BJ (cell line): ENCODE measurements around the gene PAFAH2. TPM values are rescaled to one million over a fixed set of nuclear protein-coding genes. Genes with fewer than 3 reads are reported as not detected.

ENCODE experiments used
- CTCF ChIA-PET: fragments of 350-600 bp; formaldehyde crosslinking; extraction: SDS; loops from one replicate; lab custom pipeline; 2021; ENCODE audit warnings: antibody characterized with exemption, inconsistent platforms; lab: Yijun Ruan, JAX
- POLR2A ChIA-PET: fragments of 300-600 bp; sonication (Branson Sonifier 250); formaldehyde crosslinking; extraction: SDS; loops from one replicate; lab custom pipeline; 2021; ENCODE audit warnings: antibody characterized with exemption; lab: Charles Lee
- DNase-seq: peaks from one replicate; pipeline ENCODE4 v3.0.0-alpha.2; 2011; ENCODE audit warnings: low read depth
- H3K27me3 ChIP-seq: 2 replicates; pipeline ENCODE4 v1.6.0; 2011; ENCODE audit warnings: low read length; ENCODE audit not compliant: control insufficient read depth, insufficient read depth
- H3K36me3 ChIP-seq: 2 replicates; pipeline ENCODE4 v1.5.1; 2011; ENCODE audit warnings: low read length; ENCODE audit not compliant: control insufficient read depth, insufficient read depth
- H3K4me3 ChIP-seq: 2 replicates; pipeline ENCODE4 v1.5.1; 2011; ENCODE audit warnings: low read depth, mild to moderate bottlenecking, control low read depth, low read length
- polyA plus RNA-seq: library from polyadenylated mRNA; depleted of rRNA; stranded (reverse); fragments of >200 nt; gene quantifications from 2 replicates; pipeline ENCODE4 v1.2.3, GENCODE V29; 2011; rRNA removed
- small RNA-seq: library from RNA; depleted of rRNA; stranded (forward); fragments of <200 nt; gene quantifications from one replicate; pipeline ENCODE3, GENCODE V24; 2012; ENCODE audit warnings: low replicate concordance, low read depth; ENCODE audit not compliant: insufficient read length
- TF ChIP-seq, protein P1 (sequence below): IDR thresholded peaks from 2 replicates; pipeline ENCODE4 v1.5.1; 2011; ENCODE audit warnings: low read depth, mild to moderate bottlenecking, control low read depth, inconsistent platforms, low read length, moderate library complexity; ENCODE audit not compliant: insufficient read depth

The PAFAH2 gene
- polyA plus RNA-seq, 1 experiment, result 11.9 TPM

DNA sequence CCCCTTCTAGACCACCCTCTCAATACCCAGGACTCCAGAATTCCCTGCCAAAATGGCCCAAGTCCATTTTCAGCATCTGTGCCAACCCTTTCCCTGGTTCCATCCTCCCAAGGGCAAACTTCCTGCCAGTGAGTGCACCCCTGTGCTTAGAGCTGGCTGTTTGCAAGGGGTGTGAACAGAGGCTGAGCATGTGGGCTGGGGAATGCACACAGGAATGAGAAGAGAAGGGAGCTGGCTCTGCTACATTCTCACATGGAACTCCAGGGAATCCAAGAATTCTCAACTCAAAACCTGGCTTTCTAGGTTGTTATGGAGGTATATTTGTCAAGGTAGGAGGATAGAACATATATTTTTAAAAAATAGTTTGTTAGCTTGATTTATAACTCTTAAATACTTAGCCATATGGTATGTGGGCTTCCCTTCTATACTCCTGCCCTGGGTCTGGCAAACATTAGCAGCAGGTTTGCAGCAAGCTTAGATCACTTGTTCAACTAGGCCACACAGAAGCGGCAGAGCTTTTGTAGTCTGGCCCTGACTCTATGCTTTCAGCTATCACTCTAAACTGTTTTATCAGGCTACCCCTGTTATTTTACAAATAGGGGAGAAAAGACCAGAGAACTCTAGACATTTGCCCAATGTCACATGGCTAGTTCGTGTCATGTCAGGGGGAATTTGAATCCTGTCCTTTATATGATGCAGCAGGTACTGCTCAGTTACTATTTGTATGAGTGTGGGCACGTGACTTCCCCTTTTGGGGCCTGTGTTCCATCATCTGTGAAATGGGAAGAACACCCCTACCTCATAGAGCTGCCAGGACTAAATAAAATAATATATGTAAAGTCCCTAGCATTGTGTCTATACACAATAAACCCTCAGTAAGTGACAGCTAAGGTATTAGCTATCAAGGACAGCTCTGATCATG, 83.5 kb downstream of the PAFAH2 start:
- ChIA-PET POLR2A (interaction anchor here (0.9 to 1.2 kb wide), 2 partner anchors 9 to 19 kb away, joined by 5 to 8 read pairs; no protein-coding TSS in a partner anchor), CTCF (interaction anchor here (0.6 to 2.1 kb wide), 8 partner anchors 8 to 83 kb away, joined by 3 to 10 read pairs (median 4); partner anchors contain the start of gene PAFAH2)
- DNase-seq, result no peak
- H3K27me3 ChIP-seq, result no peaks in the 10 kb centered on the region
- no peaks in the 10 kb centered on the region for H3K36me3 ChIP-seq
- no peak overlapping the region for H3K4me3 ChIP-seq
- TF ChIP-seq, protein P1, sequence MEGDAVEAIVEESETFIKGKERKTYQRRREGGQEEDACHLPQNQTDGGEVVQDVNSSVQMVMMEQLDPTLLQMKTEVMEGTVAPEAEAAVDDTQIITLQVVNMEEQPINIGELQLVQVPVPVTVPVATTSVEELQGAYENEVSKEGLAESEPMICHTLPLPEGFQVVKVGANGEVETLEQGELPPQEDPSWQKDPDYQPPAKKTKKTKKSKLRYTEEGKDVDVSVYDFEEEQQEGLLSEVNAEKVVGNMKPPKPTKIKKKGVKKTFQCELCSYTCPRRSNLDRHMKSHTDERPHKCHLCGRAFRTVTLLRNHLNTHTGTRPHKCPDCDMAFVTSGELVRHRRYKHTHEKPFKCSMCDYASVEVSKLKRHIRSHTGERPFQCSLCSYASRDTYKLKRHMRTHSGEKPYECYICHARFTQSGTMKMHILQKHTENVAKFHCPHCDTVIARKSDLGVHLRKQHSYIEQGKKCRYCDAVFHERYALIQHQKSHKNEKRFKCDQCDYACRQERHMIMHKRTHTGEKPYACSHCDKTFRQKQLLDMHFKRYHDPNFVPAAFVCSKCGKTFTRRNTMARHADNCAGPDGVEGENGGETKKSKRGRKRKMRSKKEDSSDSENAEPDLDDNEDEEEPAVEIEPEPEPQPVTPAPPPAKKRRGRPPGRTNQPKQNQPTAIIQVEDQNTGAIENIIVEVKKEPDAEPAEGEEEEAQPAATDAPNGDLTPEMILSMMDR, result no peak

DNA sequence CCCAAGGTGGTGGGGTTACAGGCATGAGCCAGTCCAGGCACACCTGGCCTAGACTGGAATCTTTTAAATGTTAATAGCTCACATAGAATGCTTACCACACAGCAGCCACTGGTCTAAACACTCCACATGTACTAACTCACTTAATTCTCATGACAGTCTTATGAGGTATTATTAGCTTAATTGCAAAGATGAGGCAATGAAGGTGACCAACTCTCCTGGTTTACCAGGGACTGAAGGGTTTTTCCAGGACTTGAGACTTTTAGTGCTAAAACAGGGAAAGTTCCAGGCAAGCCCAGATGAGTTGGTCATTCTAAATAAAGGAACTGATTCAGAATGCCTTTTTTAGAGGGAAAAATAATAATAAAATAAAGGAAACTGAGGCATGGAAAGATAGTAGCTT, 84.7 kb downstream of the PAFAH2 start:
- TF ChIP-seq, protein P1, result no peak
- no peak for DNase-seq
- POLR2A ChIA-PET, result interaction anchor here (1.2 kb wide), 1 partner anchor 17 kb away, joined by 5 read pairs; no protein-coding TSS in a partner anchor
- no peaks in the 10 kb centered on the region for H3K27me3 ChIP-seq
- CTCF ChIA-PET, result interaction anchor here (1.3 to 2.6 kb wide), 6 partner anchors 9 to 85 kb away, joined by 4 to 10 read pairs (median 6); partner anchors contain the start of gene PAFAH2
- no peaks in the 10 kb centered on the region for H3K36me3 ChIP-seq
- H3K4me3 ChIP-seq, result no peak overlapping the region

DNA sequence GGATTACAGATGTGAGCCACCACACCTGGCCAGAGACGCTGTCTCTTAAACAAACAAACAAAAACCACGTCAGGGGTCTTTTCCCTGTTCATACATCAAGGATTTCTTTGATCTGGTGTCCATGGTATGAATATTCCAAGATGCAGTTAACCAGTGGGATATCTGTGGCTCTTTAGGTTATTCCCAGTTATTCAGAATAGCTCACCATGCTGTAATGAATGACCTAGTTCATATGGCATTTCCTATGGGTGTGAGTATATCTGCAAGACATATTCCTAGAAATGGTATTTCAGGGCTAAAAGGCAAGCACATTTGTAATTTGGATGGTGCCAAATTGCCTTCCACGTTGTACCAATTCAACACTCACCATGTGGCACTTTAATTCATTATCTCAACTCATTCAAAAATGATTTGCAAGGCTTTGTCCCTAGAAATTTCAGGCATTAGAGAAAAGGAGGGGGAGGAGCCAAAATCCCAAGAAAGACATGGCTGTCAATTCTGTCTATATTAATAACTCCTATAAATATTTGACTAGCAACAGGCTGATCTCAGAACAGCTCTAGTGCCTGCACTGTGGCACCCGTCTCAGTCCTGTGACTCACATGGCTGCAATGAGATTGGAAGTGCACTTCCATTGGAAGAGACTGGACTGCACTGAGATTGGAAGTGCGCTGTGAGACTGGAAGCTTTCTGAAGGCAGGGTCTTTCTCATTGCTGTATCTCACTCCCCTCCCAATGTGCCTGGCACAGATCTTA, 85.6 kb downstream of the PAFAH2 start:
- ChIA-PET POLR2A (no interaction called here), CTCF (interaction anchor here (1.3 to 2.6 kb wide), 4 partner anchors 10 to 85 kb away, joined by 4 to 8 read pairs (median 6); partner anchors contain the start of gene PAFAH2)
- Histone ChIP-seq H3K27me3 (no peaks in the 10 kb centered on the region), H3K36me3 (no peaks in the 10 kb centered on the region), H3K4me3 (no peak overlapping the region)
- peak; percentile 36 for DNase-seq
- TF ChIP-seq, protein P1, result no peak

DNA sequence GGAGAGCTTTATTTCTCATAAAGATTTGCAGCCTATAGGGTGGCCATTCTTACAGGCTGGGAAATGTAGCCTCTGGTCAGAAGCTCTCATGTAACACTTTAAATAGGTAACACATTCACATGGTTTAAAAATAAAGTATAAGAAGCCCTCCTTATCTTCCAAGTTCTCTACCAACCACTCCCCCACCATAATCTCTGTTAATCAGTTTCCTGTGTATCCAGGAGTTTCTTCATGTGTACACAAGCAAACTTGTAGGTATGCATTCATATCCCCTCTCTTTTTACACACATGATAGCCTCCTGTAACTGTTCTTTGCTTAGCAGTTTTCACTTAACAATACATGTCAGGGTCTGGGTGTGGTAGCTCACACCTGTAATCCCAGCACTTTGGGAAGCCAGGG, 86.7 kb downstream of the PAFAH2 start:
- TF ChIP-seq, protein P1, result no peak
- CTCF ChIA-PET, result interaction anchor here (2.6 kb wide), 1 partner anchor 87 kb away, joined by 8 read pairs; the partner anchor contains the start of gene PAFAH2
- POLR2A ChIA-PET, result no interaction called here

More for the DNA sequence above, 86.7 kb downstream of the PAFAH2 start:
- no peak for DNase-seq
- Histone ChIP-seq H3K4me3 (no peak overlapping the region), H3K27me3 (no peaks in the 10 kb centered on the region), H3K36me3 (no peaks in the 10 kb centered on the region)

Small RNA genes lying within 50 kb of the gene (small RNA-seq; reads per million reads assigned to genes)
- gene RF00283, result not detected
- not detected for gene RF00492
- not detected for gene RNU6-110P

Other genes with a start within 250 kb of the PAFAH2 start
- gene SELENON, start 197.9 kb downstream of the PAFAH2 start, polyA plus RNA-seq, result 29.4 and 39.9 TPM in 2 replicates
- gene MTFR1L, start 178.1 kb downstream of the PAFAH2 start, polyA plus RNA-seq, result 57.8 and 93.7 TPM in 2 replicates
- gene AUNIP, start 138.6 kb downstream of the PAFAH2 start, polyA plus RNA-seq, result 1.4 and 2.8 TPM in 2 replicates
- 10.5 and 12.6 TPM in 2 replicates for gene PAQR7, start 122.4 kb downstream of the PAFAH2 start, polyA plus RNA-seq
- 57.1 and 80.5 TPM in 2 replicates for gene STMN1, start 91.6 kb downstream of the PAFAH2 start, polyA plus RNA-seq
- gene EXTL1, start 23.7 kb upstream of the PAFAH2 start, polyA plus RNA-seq, result 3.6 and 5.0 TPM in 2 replicates
- not detected in 2 replicates for gene SLC30A2, start 48.1 kb upstream of the PAFAH2 start, polyA plus RNA-seq
- not detected in 2 replicates for gene TRIM63, start 69.6 kb upstream of the PAFAH2 start, polyA plus RNA-seq
- gene PDIK1L, start 113.8 kb upstream of the PAFAH2 start, polyA plus RNA-seq, result 1.4 and 2.9 TPM in 2 replicates
- gene FAM110D, start 161.0 kb upstream of the PAFAH2 start, polyA plus RNA-seq, result not detected in 2 replicates
- gene C1orf232, start 170.9 kb upstream of the PAFAH2 start, polyA plus RNA-seq, result not detected in 2 replicates
- 26.3 and 30.2 TPM in 2 replicates for gene ZNF593, start 171.8 kb upstream of the PAFAH2 start, polyA plus RNA-seq
- gene ZNF593OS, start 173.8 kb upstream of the PAFAH2 start, polyA plus RNA-seq, result not detected in 2 replicates
- gene CNKSR1, start 179.4 kb upstream of the PAFAH2 start, polyA plus RNA-seq, result 0.23 and 0.63 TPM in 2 replicates
- gene CATSPER4, start 192.5 kb upstream of the PAFAH2 start, polyA plus RNA-seq, result not detected in 2 replicates
- gene CEP85, start 236.1 kb upstream of the PAFAH2 start, polyA plus RNA-seq, result 9.4 and 10.8 TPM in 2 replicates